Sigmoid colon (tissue), 4 donors: ENCODE results near the gene NPAS1.

Source experiments
- CTCF ChIP-seq, 4 experiments: fragments of 450-650 bp in 3 of 4; fragments of 200-600 bp in 1 of 4; IDR thresholded peaks; one replicate each; pipeline ENCODE4 v1.5.1; 2016 to 2019; ENCODE audit warnings: antibody characterized with exemption in 4 of 4, mild to moderate bottlenecking in 3 of 4, moderate library complexity in 2 of 4
- EP300 ChIP-seq, 4 donors: sonication (generic); formaldehyde crosslinking; IDR thresholded peaks; one replicate each; pipeline ENCODE4 v1.6.1; 2017; ENCODE audit warnings: antibody characterized with exemption in 4 of 4
- POLR2A ChIP-seq, 2 donors: fragments of 450-650 bp; IDR thresholded peaks; one replicate each; pipeline ENCODE4 v1.6.1; 2016; ENCODE audit warnings: antibody characterized with exemption in 2 of 2, mild to moderate bottlenecking in 2 of 2, moderate library complexity in 2 of 2
- POLR2AphosphoS5 ChIP-seq, 4 donors: sonication (generic); formaldehyde crosslinking; IDR thresholded peaks; one replicate each; pipeline ENCODE4 v1.6.1; 2017; ENCODE audit warnings: antibody characterized with exemption in 4 of 4

GRCh38 chr19:47012617-47013016 lies 7.0 kb upstream of the NPAS1 start:
- TF ChIP-seq CTCF (IDR thresholded peaks at IDR 0.05): no peak
- no peak for TF ChIP-seq POLR2AphosphoS5 (IDR thresholded peaks at IDR 0.05)
- no peak for TF ChIP-seq POLR2A (IDR thresholded peaks at IDR 0.05)
- TF ChIP-seq EP300 (IDR thresholded peaks at IDR 0.05): no peak
